HL-60 (cell line): ENCODE data around the gene TNIK.

Source experiments
- CTCF ChIP-seq: IDR thresholded peaks from one replicate; pipeline ENCODE4 v1.5.1; 2011; ENCODE audit warnings: low read length, control low read depth, inconsistent platforms; ENCODE audit not compliant: insufficient read depth
- POLR2AphosphoS5 ChIP-seq: IDR thresholded peaks from 2 replicates; pipeline ENCODE4 v1.6.1; 2012; ENCODE audit warnings: low read depth
- REST ChIP-seq: IDR thresholded peaks from 2 replicates; pipeline ENCODE4 v1.6.1; 2012; ENCODE audit warnings: low read depth; ENCODE audit not compliant: insufficient replicate concordance
- SPI1 ChIP-seq: IDR thresholded peaks from 2 replicates; pipeline ENCODE4 v1.6.1; 2012; ENCODE audit warnings: low read depth, mild to moderate bottlenecking, borderline replicate concordance

GRCh38 chr3:171206283-171206682 is 253.9 kb downstream of the TNIK start:
- TF ChIP-seq CTCF, result no peak
- no peak for TF ChIP-seq SPI1
- no peak for TF ChIP-seq POLR2AphosphoS5
- no peak for TF ChIP-seq REST
